Retina (tissue), 1 donor: Measurements from ENCODE around the gene FFAR3.
"Not testable (repeated sequence)": the region's sequence is repeated elsewhere in the genome, so short reads cannot be mapped to it uniquely, and the experiment has no call there.

Source experiments
- DNase-seq: peaks from one replicate; pipeline ENCODE4 v3.0.0-alpha.2; 2016

The FFAR3 gene

DNA sequence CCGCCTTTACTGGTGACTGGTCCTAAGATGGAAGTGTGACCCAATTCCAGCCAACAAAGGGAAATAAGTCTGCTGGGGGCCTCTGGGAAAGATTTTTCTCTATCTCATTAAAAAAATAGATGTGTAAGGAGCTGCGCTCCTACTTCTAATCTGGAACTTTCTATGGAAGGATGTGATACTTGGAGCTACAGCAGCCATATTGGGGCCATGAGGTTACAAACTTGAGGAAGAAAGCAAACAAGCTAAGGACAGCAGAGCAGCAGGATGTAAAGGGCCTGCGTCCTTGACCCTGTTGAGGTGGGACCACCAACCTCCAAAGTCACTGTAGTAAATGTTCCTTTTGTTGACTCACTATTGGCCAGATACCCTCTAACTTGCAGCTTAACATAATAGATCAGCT, 20.1 kb downstream of the FFAR3 start:
- DNase-seq, result no peak

DNA sequence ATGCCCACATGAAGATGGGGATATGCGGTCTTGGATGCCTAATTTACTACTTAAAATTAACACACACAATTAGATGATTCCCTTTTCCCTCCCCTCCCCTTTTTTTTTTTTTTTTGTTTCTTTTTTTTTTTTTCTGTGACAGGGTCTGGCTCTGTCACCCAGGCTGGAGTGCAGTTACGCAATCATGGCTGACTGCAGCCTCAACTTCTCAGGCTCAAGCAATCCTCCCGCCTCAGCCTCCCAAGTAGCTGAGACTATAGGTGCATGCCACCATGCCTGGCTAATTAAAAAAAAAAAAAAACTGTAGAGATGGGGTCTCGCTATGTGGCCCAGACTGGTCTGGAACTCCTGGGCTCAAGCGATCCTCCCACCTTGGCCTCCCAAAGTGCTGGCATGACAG, 21.3 kb downstream of the FFAR3 start:
- DNase-seq, result not testable (repeated sequence)

DNA sequence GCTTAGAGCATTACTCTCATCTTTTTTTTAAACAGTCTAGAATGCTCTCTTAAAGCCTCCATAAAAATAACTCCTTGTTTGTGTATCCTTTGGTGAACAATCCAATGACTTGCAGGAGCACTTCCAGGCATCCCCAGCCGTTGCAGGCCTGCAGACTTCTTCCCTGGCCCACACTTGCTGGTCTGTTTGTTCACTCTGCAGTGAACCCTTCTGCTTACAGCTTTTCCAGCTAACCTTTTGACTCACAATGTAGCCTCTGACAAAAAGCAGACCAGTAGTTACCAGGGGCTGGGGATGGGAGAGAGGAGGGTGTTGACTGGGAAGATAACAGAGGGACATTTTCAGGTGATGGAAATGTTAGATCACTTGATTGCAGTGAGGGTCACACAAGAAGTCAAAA, 21.7 kb downstream of the FFAR3 start:
- no peak for DNase-seq

DNA sequence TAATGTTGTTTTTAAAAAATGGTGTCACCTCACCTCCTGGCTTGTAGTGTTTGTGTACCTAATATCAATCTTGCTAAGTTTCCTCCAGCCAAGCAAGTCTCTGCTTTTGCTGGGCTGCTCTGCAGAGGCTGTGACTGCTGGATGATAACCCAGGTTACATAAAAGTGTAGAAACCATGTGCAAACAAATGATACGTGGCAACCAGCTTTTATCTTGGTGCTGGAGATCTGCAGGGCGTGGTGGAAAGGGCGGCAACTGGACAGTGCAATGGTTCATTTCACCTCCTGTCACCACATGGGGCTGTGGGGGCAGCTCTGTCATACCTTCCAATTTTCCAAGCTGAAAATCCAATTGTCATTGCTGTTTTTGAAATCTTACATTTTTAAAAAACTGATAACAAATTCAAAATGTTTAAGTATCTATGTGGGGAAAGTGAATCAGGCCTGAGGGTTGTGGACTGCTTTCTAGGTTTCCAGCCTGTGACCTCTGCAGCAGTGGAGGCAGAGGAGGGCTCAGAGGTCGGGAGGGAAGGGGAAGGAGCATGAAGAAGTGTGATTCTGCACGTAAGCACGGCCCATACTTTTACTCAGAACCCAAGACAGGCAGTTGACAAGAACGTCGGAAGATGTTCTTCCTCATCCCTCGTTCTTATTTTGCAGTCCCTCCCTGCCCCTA, 22.3 kb downstream of the FFAR3 start:
- no peak for DNase-seq

DNA sequence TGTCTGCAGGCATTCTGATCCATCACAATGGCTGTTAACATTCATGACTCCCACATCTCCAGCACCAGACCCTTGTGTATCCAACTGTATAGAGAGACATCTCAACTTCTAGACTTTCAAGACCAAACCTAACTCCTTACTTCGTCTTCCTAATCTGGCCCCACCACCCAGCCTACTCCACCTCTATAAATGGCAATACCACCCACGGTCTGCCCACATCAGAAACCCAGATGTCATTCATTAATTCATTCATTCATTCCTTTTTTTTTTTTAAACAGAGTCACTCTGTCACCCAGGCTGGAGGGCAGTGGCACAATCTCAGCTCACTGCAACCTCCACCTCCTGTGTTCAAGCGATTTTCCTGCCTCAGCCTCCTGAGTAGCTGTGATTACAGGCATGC, 23.1 kb downstream of the FFAR3 start:
- no peak for DNase-seq

DNA sequence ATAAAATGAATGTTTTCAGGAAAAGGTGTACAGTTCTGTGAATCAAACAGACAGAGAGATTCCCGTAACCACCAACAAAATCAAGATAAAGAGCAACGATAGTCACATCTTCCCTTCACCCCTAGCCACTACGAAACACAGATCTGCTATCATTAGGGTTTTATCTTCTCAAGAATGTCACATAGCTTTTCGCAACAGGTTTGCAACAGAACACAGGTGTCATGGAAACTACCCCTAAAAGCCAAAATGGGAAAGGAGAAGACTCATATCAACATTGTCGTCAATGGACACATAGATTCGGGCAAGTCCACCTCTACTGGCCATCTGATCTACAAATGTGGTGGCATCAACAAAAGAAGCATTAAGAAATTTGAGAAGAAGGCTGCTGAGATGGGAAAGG, 23.7 kb downstream of the FFAR3 start:
- no peak for DNase-seq

DNA sequence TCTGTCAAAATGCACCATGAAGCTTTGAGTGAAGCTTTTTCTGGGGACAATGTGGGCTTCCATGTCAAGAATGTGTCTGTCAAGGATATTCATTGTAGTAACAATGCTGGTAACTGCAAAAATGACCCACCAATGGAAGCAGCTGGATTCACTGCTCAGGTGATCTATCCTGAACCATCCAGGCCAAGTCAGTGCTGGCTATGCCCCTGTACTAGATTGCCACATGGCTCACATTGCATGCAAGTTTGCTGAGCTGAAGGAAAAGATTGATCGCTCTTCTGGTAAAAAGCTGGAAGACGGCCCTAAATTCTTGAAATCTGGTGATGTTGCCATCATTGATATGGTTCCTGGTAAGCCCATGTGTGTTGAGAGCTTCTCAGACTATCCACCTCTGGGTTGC, 25.3 kb downstream of the FFAR3 start:
- no peak for DNase-seq

DNA sequence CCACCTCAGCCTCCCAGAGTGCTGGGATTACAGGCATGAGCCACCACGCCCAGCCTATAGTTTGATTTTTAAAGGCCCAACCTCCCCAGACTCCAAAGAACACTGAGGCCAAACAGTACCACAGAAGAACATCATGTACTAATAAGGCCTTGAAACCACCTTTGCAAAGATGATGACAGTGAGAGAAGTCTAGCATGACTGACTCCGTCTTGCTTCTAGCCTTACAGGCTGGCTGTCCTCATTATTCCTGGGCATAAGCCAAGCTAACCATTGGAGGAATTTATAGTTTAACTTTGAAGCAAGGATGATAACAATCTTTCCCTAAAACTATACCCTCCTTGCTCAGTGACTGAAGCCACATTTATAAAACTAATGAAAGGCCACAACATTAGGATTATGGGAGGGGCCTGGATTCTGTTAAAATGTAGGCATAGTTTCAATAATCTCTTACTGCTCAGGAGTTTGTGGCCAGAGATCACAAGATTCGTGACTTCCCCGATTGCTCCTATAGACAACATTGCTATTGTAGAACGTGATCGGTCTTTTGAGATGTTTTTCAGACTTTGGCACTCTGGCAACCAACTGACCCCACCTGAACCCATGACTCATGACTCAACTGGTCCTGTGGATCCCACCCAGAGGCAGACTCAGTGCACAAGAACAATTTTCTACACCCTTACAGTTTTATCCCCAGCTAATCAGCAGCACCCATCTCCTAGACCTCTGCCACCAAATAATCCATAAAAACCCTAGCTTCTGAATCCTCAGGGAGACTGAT, 30.2 kb downstream of the FFAR3 start:
- DNase-seq, result no peak

DNA sequence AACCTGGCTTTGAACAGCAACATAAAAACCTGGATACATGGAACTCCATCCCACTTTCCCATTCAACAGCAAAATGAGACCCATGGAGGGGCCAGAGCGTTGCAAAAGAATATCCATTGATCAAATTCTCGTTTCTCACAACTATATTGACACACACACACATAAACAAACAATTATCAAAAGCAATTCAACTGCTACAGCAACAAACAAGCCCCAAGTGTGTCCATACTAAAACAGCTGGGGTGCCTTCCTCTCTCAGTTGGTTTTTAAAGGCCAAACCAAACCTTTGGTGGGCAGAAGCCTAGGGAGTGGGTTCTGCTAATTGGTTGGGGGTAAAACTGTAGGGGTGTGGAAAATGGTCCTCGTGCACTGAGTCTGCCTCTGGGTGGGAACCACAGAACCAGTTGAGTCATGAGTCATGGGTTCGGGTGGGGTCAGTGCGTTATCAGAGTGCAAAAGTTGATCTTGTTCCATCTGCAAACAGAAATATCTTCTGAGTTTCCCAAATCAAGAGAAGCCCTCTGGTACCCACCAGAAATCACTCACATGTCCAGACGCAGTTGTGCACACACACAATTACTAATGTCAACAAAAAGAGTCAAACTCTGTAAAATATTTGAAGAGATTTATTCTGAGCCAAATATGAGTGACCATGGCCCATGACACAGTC, 31.1 kb downstream of the FFAR3 start:
- DNase-seq, result no peak

DNA sequence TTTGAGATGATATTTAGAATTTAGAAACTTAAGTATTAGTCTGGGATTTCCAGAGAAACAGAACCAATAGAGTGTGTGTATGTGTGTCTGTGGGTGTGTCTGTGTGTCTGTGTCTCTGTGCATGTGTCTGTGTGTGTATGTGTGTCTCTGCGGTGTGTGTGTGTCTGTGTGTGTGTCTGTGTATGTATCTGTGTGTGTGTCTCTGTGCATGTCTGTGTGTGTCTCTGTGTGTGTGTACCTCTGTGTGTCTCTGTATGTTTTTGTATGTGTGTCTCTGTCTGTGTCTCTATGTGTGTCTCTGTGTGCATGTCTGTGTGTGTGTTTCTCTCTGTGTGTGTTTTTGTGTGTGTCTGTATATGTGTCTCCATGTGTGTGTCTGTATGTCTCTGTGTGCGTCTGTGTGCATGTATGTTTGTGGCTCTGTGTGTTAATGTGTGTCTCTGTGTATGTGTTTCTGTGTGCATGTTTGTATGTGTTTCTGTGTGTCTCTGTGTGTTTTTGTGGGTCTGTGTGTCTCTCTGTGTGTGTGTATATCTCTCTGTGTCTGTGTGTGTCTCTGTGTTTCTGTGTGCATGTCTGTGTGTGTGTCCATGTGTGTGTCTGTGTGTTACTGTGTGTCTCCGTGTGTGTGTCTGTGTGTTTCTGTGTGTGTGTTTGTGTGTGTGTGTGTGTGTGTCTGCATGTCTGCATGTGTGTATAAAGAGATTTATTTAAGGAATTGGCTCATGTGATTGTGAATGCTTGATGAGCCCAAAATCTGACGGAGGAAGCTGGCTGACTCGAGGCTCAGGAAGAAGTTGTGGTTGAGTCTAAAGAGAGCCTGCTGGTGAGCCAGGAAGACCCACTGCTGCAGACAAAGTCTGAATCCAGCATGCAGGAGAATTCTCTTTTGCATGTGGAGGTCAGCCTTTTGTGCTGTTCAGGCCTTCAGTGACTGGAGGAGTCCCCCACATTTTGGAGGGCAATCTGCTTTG, 34.8 kb downstream of the FFAR3 start:
- DNase-seq, result no peak

DNA sequence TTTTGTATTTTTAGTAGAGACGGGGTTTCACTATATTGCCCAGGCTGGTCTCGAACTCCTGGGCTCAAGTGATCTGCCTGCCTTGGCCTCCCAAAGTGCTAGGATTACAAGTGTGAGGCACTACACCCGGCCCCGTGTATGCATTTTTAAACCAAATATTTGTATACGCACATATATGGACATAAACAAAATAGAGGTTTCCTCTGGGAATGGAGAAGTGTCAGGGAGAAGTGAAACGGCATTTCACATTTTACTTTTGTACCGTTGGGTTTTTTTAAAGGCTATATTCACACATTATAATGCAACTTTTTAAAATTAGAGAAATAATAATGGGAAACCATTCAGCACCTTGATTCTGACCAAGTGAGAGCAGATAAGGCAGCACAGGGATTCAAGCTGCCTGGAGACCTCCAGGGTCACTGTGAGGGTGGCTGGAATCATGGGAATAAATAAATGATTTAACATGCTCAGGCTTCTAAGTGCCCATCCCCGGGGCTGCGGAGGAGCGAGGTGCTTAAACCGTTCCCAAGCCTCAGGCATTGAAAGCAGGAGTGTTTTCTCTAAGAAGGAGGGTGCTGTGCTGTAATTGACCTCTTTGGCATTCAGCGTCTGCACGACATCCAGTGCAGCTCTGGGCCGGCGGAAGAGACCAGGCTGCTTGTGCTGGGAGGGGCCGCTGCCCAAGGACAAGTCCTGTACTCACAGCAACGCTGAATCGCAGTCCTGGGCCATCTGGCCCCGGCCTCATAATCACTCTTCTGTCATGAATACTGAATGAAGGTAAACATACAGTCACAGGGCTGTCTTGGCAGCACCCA, 37.3 kb downstream of the FFAR3 start:
- peak; percentile 56 for DNase-seq

DNA sequence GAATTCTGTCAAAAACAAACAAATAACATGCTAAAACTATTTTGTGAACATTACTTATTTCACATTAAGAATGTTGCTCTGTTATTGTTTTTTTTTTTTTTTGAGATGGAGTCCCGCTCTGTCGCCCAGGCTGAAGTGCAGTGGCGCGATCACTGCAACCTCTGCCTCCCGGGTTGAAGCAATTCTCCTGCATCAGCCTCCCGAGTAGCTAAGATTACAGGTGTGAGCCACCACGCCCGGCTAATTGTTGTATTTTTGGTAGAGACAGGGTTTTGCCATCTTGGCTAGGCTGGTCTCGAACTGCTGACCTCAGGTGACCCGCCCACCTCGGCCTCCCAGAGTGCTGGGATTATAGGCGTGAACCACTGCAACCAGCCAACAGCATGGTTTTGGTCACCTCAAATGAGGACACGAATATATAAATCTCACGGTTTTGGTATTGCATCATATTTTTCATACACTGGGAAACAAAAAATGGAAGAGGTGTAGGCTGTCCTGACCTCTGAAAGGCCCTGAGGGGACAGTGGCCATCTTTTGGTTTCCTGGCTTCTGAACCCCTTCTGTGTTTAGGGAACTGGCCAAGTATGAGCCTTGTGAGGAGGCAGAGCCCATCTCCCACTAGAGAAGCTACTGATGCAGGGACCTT, 38.1 kb downstream of the FFAR3 start:
- no peak for DNase-seq

DNA sequence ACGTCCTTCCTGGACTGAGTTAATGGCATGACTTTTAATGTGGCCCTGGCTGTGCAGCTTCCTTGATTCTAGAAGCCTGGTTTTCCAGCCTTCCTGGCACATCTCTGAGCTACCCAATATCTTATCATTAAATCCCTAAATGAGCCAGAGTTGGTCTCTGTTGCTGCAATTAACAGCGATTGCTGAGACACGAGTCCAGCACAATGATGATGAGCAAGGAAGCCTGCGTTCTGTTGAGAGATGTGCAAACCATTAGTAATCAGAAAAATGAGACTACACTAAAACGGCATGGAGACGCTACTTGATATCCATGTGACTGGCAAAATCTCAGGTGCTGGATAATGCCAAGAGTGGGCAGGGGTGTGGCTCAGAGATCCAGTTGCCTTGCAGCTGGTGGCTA, 38.8 kb downstream of the FFAR3 start:
- DNase-seq, result no peak

DNA sequence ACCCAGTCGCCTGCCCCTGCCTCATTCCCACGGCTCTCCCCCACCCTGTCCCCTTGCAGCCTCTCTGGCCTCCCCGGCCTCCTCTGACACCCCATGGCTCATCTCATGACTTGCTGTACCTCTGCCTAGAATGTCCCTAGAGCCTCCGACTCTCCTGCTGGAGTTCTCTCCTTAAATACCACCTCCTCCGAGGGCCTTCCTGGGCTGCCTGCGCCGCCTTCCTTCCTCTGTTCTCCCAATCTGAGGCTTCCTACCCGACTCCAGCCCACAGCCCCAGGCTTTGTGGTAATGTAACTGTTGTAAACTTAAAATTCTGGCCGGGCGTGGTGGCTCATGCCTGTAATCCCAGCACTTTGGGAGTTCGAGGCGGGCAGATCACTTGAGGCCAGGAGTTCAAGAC, 40.3 kb downstream of the FFAR3 start:
- no peak for DNase-seq

DNA sequence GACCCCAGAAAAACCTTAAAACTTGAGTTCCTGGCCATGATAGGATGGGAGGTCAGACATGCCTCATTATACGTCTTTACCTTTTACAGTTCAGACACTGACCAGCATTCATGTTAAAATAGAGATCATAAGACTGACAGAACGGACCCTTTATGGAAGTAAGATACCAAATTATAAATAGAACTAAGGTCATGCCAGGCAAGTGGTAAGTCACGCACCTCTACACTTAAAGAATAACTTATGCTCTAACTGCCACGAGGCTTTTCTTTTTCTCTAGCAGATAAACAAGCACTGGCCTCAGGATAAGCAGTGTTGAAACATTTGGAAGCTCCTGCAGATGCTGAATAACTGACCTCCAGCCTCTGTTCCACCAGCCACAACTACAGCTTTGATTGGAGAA, 41.0 kb downstream of the FFAR3 start:
- no peak for DNase-seq

DNA sequence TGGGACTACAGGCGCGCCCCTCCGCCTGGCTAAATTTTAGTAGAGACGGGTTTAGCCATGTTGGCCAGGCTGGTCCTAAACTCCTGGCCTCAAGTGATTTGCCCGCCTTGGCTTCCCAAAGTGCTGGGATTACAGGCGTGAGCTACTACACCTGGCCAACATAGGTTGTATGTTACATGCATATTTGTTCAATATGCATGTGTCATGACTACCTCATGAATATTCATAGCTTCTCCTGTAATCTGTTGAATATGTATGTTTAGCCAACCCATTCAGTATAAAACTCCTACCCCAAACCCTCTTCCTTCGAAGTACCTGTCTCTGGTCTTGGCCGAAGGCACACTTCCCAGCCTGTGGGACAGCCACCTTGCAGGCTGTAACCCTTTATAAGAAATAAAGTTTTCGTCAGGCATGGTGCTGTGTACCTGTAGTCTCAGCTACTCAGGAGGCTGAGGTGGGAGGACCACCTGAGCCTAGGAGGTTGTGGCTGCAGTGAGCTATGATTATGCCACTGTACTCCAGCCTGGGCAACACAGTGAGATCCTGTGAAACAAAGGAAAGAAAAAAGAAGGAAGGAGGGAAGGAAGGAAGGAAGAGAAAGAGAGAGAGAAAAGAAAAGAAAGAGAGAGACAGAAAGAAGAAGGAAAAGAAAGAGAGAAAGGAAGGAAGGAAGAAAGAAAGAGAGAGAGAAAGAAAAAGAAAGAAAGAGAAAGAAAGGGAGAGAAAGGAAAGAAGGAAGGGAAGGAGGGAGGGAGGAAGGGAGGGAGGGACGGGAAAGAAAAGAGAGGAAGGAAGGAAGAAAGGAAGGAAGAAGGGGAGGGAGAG, 41.9 kb downstream of the FFAR3 start:
- no peak for DNase-seq

DNA sequence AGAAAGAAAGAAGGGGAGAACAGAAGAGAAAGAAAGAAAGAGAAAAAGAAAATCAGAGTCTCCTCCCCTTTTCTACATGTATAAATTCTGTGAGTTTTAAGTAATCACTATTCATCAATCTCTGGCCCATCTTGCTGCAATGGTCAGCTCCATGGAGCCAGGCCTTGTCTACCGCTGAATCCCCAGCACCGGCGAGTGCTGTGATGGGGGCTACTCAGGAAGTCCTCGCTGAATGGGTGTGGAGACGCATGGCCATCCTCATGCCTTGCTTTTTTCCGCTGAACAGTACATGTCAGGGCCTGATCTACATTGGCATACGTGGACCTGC, 42.5 kb downstream of the FFAR3 start:
- no peak for DNase-seq

DNA sequence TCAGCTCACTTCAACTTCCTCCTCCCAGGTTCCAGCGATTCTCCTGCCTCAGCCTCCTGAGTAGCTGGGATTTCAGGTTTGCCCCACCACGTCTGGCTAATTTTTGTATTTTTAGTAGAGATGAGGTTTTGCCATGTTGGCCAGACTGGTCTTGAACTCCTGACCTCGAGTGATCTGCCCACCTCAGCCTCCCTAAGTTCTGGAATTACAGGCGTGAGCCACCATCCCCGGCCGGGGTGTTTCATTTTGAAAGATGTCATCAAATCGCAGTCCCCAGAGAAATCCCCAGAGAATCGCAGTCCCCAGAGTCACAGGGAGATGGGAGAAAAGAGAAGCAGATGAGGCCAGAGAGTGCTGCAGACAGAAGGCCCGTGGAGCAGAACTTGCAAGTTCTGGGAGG, 43.2 kb downstream of the FFAR3 start:
- not testable (repeated sequence) for DNase-seq

DNA sequence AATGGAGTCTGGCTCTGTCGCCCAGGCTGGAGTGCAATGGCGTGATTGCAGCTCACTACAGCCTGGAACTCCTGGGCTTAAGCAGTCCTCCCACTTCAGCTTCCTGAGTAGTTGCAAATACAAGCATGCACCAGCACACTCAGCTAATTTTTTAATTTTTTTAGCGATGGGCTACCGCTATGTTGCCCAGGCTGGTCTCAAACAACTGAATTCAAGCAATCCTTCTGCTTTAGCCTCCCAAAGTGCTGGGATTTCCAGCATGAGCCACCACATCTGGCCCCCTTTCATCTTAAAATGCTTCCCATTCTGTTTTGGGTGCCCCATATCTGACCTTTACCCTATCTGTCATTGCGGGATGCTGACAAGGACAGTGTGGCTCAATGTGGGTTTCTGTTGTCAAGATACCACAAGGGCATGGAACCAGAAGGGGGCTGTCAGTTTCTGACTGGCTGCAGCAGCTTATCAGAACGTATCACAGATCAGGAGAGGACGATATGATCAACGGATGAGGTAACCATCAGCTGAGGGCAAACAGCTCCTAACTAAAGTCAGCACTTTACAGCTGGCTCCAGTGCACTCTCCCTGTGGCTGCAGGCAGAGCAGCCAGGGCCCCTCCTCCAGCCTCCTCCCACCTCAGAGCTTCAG, 45.0 kb downstream of the FFAR3 start:
- DNase-seq, result no peak
